Posterior vena cava (tissue), 2 donors: ENCODE measurements around the gene ADRA2C. TPM values are rescaled to one million over a fixed set of nuclear protein-coding genes. Genes with fewer than 3 reads are reported as not detected.
A peak's percentile ranks its signal among the peaks of the same experiment; 100 is the strongest.

Experiments used
- DNase-seq: peaks from one replicate; pipeline ENCODE4 v3.0.0-alpha.2; 2020; ENCODE audit warnings: low spot score
- intact Hi-C, 2 donors: fragments of 100-400 bp; cut with DNase I; formaldehyde crosslinking; loops; one replicate each; pipeline versions ENCODE4 v1.14.1 to v1.14.2; 2022 to 2023
- total RNA-seq, 2 donors: library from RNA; stranded (reverse); fragmentation: NEBNext Ultra II Directional; extraction: Animal tissue kit (Norgen Biotek cat#: 25700); gene quantifications; one replicate each; pipeline ENCODE4 v1.2.1, GENCODE V29; 2021
- donor health status: DM: yes; HTN: yes; CAD: no.
- donor health status: DM: yes; HTN: yes; CAD: no.

ADRA2C gene
- total RNA-seq, 2 donors from 2014 or later, result 56.4 to 61.5 TPM

GRCh38 chr4:3816256-3816825, 50.2 kb downstream of the ADRA2C start:
- DNase-seq, result peak; percentile 53
- intact Hi-C loops, result no loop called here

- intact Hi-C loops, result no loop called here
- peak; percentile 67 for DNase-seq
Observed at GRCh38 chr4:3816983-3817960, 51.1 kb downstream of the ADRA2C start.

Other genes starting within 250 kb of the ADRA2C start
- 100 to 1,000 TPM in 1 of 2 donors, 10 to 100 TPM in 1; 97.9 to 147 TPM for gene LRPAP1, start 234.0 kb upstream of the ADRA2C start, total RNA-seq